HepG2 (cell line): Measurements from ENCODE around the gene PDZD7. TPM values are rescaled to one million over a fixed set of nuclear protein-coding genes. Genes with fewer than 3 reads are reported as not detected.

Experiments used
- ATAC-seq: fragments of 200-7000 bp; cut with Tn5 transposase; 3 replicates; pipeline ENCODE4 v1.9.1; 2020; ENCODE audit warnings: mild to moderate bottlenecking, moderate library complexity
- BruUV-seq: library from RNA; stranded (reverse); fragments of 400-500 nt; replicated peaks from 2 replicates; lab custom pipeline; 2021; lab: Mats Ljungman, UMichigan
- CTCF ChIA-PET: fragments of 300-600 bp; formaldehyde crosslinking; extraction: SDS; loops from one replicate; lab custom pipeline; 2021; ENCODE audit warnings: low total read pairs, inconsistent platforms, low intra/inter-chr PET ratio; lab: Yijun Ruan, JAX
- POLR2A ChIA-PET: fragments of 350-600 bp; sonication (Branson Sonifier 250); formaldehyde crosslinking; loops from one replicate; lab custom pipeline; 2020; ENCODE audit warnings: antibody characterized with exemption, inconsistent platforms; lab: Yijun Ruan, JAX
- DNase-seq: peaks from one replicate; pipeline ENCODE4 v3.0.0-alpha.2; 2015; ENCODE audit warnings: low spot score
- FAIRE-seq: peaks from 3 replicates; lab custom pipeline; 2011; peaks lifted over from hg19 to GRCh38; lab: Jason Lieb, UNC
- H2AFZ ChIP-seq: one replicate; pipeline ENCODE4 v1.6.1; 2011; ENCODE audit warnings: low read length, inconsistent platforms
- H3K27ac ChIP-seq: fragments of 300-600 bp; 3 replicates; pipeline ENCODE4 v1.8.0; 2011; ENCODE audit warnings: mixed run types, mild to moderate bottlenecking, mixed read lengths, low read length, inconsistent platforms; ENCODE audit not compliant: insufficient read depth; ENCODE audit errors: extremely low read length
- H3K27me3 ChIP-seq, 2 experiments: fragments of 200-600 bp in 1 of 2; 2 replicates in 1 of 2; 3 replicates in 1 of 2; pipeline versions ENCODE4 v1.6.0 to v1.8.0; 2011; ENCODE audit warnings: low read length in 2 of 2, mild to moderate bottlenecking in 2 of 2, moderate library complexity in 2 of 2, inconsistent platforms in 1 of 2; ENCODE audit not compliant: insufficient read depth in 2 of 2, control insufficient read depth in 1 of 2
- H3K36me3 ChIP-seq, 2 experiments: fragments of 200-600 bp in 1 of 2; replicated peaks in 1 of 2; 2 replicates in 1 of 2; 3 replicates in 1 of 2; pipeline versions ENCODE4 v1.5.1 to v1.8.0; 2011; ENCODE audit warnings: low read length in 2 of 2, inconsistent platforms in 1 of 2; ENCODE audit not compliant: insufficient read depth in 2 of 2, control insufficient read depth in 1 of 2
- H3K4me1 ChIP-seq: 2 replicates; pipeline ENCODE4 v1.5.1; 2012; ENCODE audit warnings: low read length, inconsistent platforms; ENCODE audit not compliant: insufficient read depth
- H3K4me2 ChIP-seq: 2 replicates; pipeline ENCODE4 v1.6.0; 2011; ENCODE audit warnings: low read depth, low read length, inconsistent platforms
- H3K4me3 ChIP-seq, 3 experiments: fragments of 200-600 bp in 1 of 3; sonication (generic), shearing (Covaris generic) in 1 of 3; replicated peaks in 1 of 3; 2 replicates each; pipeline ENCODE4 v1.5.1; 2011 to 2016; ENCODE audit warnings: low read length in 3 of 3, inconsistent platforms in 2 of 3, low read depth in 2 of 3, mild to moderate bottlenecking in 2 of 3, control low read depth in 1 of 3, mixed read lengths in 1 of 3; ENCODE audit not compliant: insufficient read depth in 1 of 3
- H3K79me2 ChIP-seq: one replicate; pipeline ENCODE4 v1.6.1; 2011; ENCODE audit warnings: low read length, inconsistent platforms; ENCODE audit not compliant: insufficient read depth
- H3K9ac ChIP-seq: 2 replicates; pipeline ENCODE4 v1.6.0; 2011; ENCODE audit warnings: mild to moderate bottlenecking, low read depth, low read length, inconsistent platforms; ENCODE audit not compliant: insufficient read depth
- H3K9me3 ChIP-seq: 2 replicates; pipeline ENCODE4 v1.5.1; 2012; ENCODE audit warnings: mild to moderate bottlenecking, low read length
- H4K20me1 ChIP-seq: 2 replicates; pipeline ENCODE4 v1.6.0; 2011; ENCODE audit warnings: inconsistent platforms, mild to moderate bottlenecking, low read length, moderate library complexity; ENCODE audit not compliant: insufficient read depth
- NR1H2 ChIP-seq: sonication (generic); formaldehyde crosslinking; IDR thresholded peaks from 2 replicates; pipeline ENCODE4 v1.8.1; 2022; ENCODE audit warnings: low read depth, missing genetic modification reagents, borderline replicate concordance
- SRSF4 ChIP-seq: fragments of 200-400 bp; formaldehyde crosslinking; IDR thresholded peaks from one replicate; pipeline ENCODE4 v1.6.1; 2018; ENCODE audit warnings: mild to moderate bottlenecking, low read depth, low read length, moderate library complexity; ENCODE audit not compliant: poor library complexity, severe bottlenecking
- ZBTB42 ChIP-seq: sonication (generic); formaldehyde crosslinking; IDR thresholded peaks from 2 replicates; pipeline ENCODE4 v1.5.0; 2020; ENCODE audit warnings: mild to moderate bottlenecking, missing genetic modification reagents
- ZNF180 ChIP-seq: sonication (generic); formaldehyde crosslinking; IDR thresholded peaks from 2 replicates; pipeline ENCODE4 v1.4.0; 2020; ENCODE audit warnings: low read depth, missing genetic modification reagents, borderline replicate concordance
- ZNF530 ChIP-seq: sonication (generic); formaldehyde crosslinking; IDR thresholded peaks from 2 replicates; pipeline ENCODE4 v1.5.0; 2020; ENCODE audit warnings: low read depth, mild to moderate bottlenecking, missing genetic modification reagents
- WGBS: methylation state at CpG from one replicate; pipeline ENCODE4 v1.1.6; 2017; ENCODE audit warnings: low lambda C conversion rate; 5-methylcytosine and 5-hydroxymethylcytosine counted together
- in situ Hi-C: cut with HindIII; loops from 2 replicates; pipeline ENCODE4 v1.10.0; 2017; ENCODE audit warnings: low pct_unique_long_range_greater_than_20kb; ENCODE audit not compliant: extremely low pct_ligation_motif_present
- intact Hi-C: fragments of 100-400 bp; cut with micrococcal nuclease; formaldehyde crosslinking; loops from one replicate; pipeline ENCODE4 v1.10.0; 2022; ENCODE audit not compliant: unreplicated experiment
- polyA plus RNA-seq, 8 experiments: library from polyadenylated mRNA; depleted of rRNA in 3 of 8; stranded (reverse) in 7 of 8; unstranded in 1 of 8; fragments of >200 nt; fragmentation: Illumina TruSeq in 4 of 8; extraction: Trizol in 4 of 8; gene quantifications; 2 replicates each; pipeline versions ENCODE4 v1.2.1 to v1.2.3, GENCODE V29; 2011 to 2016; ENCODE audit warnings: low read depth in 4 of 8, missing spikeins in 1 of 8, mixed read lengths in 1 of 8; ENCODE audit not compliant: insufficient read depth in 1 of 8
- total RNA-seq, 5 experiments: library from RNA; depleted of rRNA; stranded (reverse); fragments of >200 nt; fragmentation: Illumina TruSeq; extraction: Trizol; gene quantifications; 2 replicates each; pipeline ENCODE4 v1.2.3, GENCODE V29; 2016; ENCODE audit warnings: low read depth in 1 of 5
- TF ChIP-seq, protein P1 (sequence below): sonication (generic); formaldehyde crosslinking; IDR thresholded peaks from 2 replicates; pipeline ENCODE4 v1.9.0; 2021; ENCODE audit warnings: missing genetic modification reagents, borderline replicate concordance
- TF ChIP-seq, protein P2 (sequence below): sonication (generic); formaldehyde crosslinking; IDR thresholded peaks from 2 replicates; pipeline ENCODE4 v1.4.0; 2020; ENCODE audit warnings: missing genetic modification reagents
- TF ChIP-seq, protein P3 (sequence below): sonication (generic); formaldehyde crosslinking; conservative IDR thresholded peaks from 2 replicates; pipeline ENCODE4 v1.5.0; 2020; ENCODE audit warnings: missing genetic modification reagents
- TF ChIP-seq, protein P4 (sequence below): sonication (generic); formaldehyde crosslinking; IDR thresholded peaks from 2 replicates; pipeline ENCODE4 v1.8.0; 2022; ENCODE audit warnings: mild to moderate bottlenecking, missing genetic modification reagents; ENCODE audit not compliant: insufficient replicate concordance
- TF ChIP-seq, protein P5 (sequence below): sonication (generic); formaldehyde crosslinking; IDR thresholded peaks from 2 replicates; pipeline ENCODE4 v1.4.0; 2020; ENCODE audit warnings: mild to moderate bottlenecking, missing genetic modification reagents

The PDZD7 gene
- total and polyA plus RNA-seq, 2 of the 13 experiments (the other 11 are each of a cell fraction or from before 2014, with no cell fraction given) = 0.58 to 0.73 TPM

DNA sequence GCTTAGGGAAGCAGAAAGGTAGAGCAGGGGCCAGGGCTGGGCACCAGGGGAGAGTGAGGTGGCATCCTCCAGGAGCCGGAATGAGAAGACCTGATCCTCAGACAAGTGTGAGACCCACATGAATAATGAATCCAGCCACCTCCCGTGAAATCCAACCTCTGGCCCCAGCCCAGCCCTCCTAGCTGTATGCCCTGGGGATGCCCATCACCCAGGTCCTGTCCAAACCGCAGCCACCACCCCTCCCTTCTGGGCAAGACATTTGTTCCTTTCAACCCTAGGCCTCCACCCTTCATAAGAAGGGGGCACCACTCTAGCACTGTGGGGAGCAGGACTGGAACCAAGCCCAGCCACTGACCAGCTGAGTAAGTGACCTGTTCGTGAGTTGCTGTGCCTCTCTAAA, 9.7 kb downstream of the PDZD7 start (continued):
- TF ChIP-seq, protein P1, sequence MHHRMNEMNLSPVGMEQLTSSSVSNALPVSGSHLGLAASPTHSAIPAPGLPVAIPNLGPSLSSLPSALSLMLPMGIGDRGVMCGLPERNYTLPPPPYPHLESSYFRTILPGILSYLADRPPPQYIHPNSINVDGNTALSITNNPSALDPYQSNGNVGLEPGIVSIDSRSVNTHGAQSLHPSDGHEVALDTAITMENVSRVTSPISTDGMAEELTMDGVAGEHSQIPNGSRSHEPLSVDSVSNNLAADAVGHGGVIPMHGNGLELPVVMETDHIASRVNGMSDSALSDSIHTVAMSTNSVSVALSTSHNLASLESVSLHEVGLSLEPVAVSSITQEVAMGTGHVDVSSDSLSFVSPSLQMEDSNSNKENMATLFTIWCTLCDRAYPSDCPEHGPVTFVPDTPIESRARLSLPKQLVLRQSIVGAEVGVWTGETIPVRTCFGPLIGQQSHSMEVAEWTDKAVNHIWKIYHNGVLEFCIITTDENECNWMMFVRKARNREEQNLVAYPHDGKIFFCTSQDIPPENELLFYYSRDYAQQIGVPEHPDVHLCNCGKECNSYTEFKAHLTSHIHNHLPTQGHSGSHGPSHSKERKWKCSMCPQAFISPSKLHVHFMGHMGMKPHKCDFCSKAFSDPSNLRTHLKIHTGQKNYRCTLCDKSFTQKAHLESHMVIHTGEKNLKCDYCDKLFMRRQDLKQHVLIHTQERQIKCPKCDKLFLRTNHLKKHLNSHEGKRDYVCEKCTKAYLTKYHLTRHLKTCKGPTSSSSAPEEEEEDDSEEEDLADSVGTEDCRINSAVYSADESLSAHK (CRISPR knock-in tag) = no peak
- TF ChIP-seq SRSF4 = no peak
- TF ChIP-seq, protein P2, sequence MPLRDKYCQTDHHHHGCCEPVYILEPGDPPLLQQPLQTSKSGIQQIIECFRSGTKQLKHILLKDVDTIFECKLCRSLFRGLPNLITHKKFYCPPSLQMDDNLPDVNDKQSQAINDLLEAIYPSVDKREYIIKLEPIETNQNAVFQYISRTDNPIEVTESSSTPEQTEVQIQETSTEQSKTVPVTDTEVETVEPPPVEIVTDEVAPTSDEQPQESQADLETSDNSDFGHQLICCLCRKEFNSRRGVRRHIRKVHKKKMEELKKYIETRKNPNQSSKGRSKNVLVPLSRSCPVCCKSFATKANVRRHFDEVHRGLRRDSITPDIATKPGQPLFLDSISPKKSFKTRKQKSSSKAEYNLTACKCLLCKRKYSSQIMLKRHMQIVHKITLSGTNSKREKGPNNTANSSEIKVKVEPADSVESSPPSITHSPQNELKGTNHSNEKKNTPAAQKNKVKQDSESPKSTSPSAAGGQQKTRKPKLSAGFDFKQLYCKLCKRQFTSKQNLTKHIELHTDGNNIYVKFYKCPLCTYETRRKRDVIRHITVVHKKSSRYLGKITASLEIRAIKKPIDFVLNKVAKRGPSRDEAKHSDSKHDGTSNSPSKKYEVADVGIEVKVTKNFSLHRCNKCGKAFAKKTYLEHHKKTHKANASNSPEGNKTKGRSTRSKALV = no peak
- TF ChIP-seq ZNF180 (CRISPR knock-in tag) = no peak

DNA sequence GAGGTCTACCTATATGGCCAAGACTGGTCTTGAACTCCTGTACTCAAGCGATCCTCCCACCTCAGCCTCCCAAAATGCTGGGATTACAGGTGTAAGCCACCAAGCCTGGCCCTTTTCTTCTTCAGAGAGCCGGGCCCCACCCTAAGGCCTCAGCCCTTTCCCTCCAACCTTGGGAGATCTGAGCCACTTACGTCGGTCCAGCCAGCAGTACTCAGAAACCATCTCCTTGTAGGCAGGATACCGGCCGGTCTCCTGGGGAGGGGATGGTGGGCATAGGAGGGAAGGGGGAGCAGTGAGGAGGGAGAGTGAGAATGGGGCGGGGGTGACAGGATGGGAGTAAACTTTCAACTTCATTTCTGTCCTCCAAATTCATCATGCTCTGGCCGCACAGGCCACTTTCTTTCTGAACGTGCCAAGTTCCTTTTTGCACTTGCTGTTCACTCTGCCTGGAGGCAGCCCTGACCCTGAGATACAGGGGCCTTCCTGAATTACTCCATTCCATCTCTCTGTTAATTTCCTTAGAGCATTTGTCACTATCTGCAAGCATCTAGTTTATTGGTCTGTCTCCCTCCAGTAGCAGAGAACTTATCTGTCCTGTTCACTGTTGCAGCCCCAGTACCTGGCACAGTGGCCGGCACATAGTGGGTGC, 10.4 kb downstream of the PDZD7 start:
- in situ Hi-C loops (no loop called here), intact Hi-C loops (no loop called here)
- Histone ChIP-seq H3K9ac (no peak overlapping the region), H3K36me3 (no peaks in the 10 kb centered on the region), H3K27ac (no peak overlapping the region), H3K4me1 (peaks cover 18% of the 10 kb centered on the region), H2AFZ (no peak overlapping the region), H3K9me3 (no peaks in the 10 kb centered on the region), H3K79me2 (no peaks in the 10 kb centered on the region), H3K27me3 (peaks cover 1 to 13% of the 10 kb centered on the region in 2 experiments; a peak in 2 of 5 replicates), H3K4me3 (no peak overlapping the region), H4K20me1 (no peaks in the 10 kb centered on the region), H3K4me2 (no peak overlapping the region)
- ATAC-seq (no peak), DNase-seq (no peak), FAIRE-seq (no peak)
- ChIA-PET CTCF (no interaction called here), POLR2A (no interaction called here)
- BruUV-seq = no TSS peak
- WGBS = 58% methylated on average over 10 of the region's 10 CpGs
- TF ChIP-seq, protein P3, sequence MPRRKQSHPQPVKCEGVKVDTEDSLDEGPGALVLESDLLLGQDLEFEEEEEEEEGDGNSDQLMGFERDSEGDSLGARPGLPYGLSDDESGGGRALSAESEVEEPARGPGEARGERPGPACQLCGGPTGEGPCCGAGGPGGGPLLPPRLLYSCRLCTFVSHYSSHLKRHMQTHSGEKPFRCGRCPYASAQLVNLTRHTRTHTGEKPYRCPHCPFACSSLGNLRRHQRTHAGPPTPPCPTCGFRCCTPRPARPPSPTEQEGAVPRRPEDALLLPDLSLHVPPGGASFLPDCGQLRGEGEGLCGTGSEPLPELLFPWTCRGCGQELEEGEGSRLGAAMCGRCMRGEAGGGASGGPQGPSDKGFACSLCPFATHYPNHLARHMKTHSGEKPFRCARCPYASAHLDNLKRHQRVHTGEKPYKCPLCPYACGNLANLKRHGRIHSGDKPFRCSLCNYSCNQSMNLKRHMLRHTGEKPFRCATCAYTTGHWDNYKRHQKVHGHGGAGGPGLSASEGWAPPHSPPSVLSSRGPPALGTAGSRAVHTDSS = no peak
- TF ChIP-seq ZNF530 (no peak), NR1H2 (CRISPR knock-in tag) (no peak), ZBTB42 (CRISPR knock-in tag) (no peak)
- TF ChIP-seq, protein P4, sequence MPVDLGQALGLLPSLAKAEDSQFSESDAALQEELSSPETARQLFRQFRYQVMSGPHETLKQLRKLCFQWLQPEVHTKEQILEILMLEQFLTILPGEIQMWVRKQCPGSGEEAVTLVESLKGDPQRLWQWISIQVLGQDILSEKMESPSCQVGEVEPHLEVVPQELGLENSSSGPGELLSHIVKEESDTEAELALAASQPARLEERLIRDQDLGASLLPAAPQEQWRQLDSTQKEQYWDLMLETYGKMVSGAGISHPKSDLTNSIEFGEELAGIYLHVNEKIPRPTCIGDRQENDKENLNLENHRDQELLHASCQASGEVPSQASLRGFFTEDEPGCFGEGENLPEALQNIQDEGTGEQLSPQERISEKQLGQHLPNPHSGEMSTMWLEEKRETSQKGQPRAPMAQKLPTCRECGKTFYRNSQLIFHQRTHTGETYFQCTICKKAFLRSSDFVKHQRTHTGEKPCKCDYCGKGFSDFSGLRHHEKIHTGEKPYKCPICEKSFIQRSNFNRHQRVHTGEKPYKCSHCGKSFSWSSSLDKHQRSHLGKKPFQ (CRISPR knock-in tag) = no peak
- TF ChIP-seq, protein P5, sequence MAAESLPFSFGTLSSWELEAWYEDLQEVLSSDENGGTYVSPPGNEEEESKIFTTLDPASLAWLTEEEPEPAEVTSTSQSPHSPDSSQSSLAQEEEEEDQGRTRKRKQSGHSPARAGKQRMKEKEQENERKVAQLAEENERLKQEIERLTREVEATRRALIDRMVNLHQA (CRISPR knock-in tag) = no peak
